Central memory CD8-positive, alpha-beta T cell (primary cell): ENCODE results near the gene CASKIN1.
A peak's percentile ranks its signal among the peaks of the same experiment; 100 is the strongest.

Experiments used
- ATAC-seq: fragments of 150-1000 bp; cut with Tn5 transposase; replicated peaks from 2 replicates; pipeline ENCODE4 v1.10.0; 2022; ENCODE audit warnings: mild to moderate bottlenecking, moderate FRiP score, moderate number of reproducible peaks; ENCODE audit not compliant: poor library complexity, severe bottlenecking; ENCODE audit errors: extremely low read depth
- DNase-seq, 2 donors: peaks; one replicate each; pipeline ENCODE4 v3.0.0; 2021; ENCODE audit warnings: low spot score in 2 of 2
- H3K27ac Mint-ChIP-seq: one replicate; pipeline ENCODE4 v1.8.0; 2022; ENCODE audit warnings: low read depth, mild to moderate bottlenecking, moderate library complexity, mixed read lengths
- H3K27me3 Mint-ChIP-seq: one replicate; pipeline ENCODE4 v1.8.0; 2022; ENCODE audit warnings: mixed read lengths
- H3K36me3 Mint-ChIP-seq: one replicate; pipeline ENCODE4 v1.8.0; 2022; ENCODE audit warnings: mild to moderate bottlenecking, moderate library complexity, mixed read lengths; ENCODE audit not compliant: insufficient read depth
- H3K4me1 Mint-ChIP-seq: one replicate; pipeline ENCODE4 v1.8.0; 2022; ENCODE audit warnings: mixed read lengths
- H3K4me3 Mint-ChIP-seq: one replicate; pipeline ENCODE4 v1.8.0; 2022; ENCODE audit warnings: mild to moderate bottlenecking, moderate library complexity, mixed read lengths
- H3K9me3 Mint-ChIP-seq: one replicate; pipeline ENCODE4 v1.8.0; 2022; ENCODE audit warnings: mixed read lengths

Gene CASKIN1

GRCh38 chr16:2236337-2237101, 40.1 kb upstream of the CASKIN1 start, which contains the start of gene DNASE1L2:
DNASE1L2 (plus strand) TSS chr16:2236444; CDS start chr16:2236817, 373 bp downstream.
- no peak for ATAC-seq
- H3K27me3 Mint-ChIP-seq, result no peaks in the 10 kb centered on the region
- DNase-seq, result no peak
- H3K27ac Mint-ChIP-seq, result no peak within 1 kb of the TSS
- no peaks in the 10 kb centered on the region for H3K4me1 Mint-ChIP-seq
- peaks cover 7% of the 10 kb centered on the region for H3K36me3 Mint-ChIP-seq
- no peaks in the 10 kb centered on the region for H3K9me3 Mint-ChIP-seq
- no peak within 1 kb of the TSS for H3K4me3 Mint-ChIP-seq

- H3K27me3 Mint-ChIP-seq, result no peaks in the 10 kb centered on the region
- no peak overlapping the region for H3K4me3 Mint-ChIP-seq
- ATAC-seq, result no peak
- no peak overlapping the region for H3K27ac Mint-ChIP-seq
- no peaks in the 10 kb centered on the region for H3K4me1 Mint-ChIP-seq
- DNase-seq, result no peak
- peaks cover 7% of the 10 kb centered on the region for H3K36me3 Mint-ChIP-seq
- H3K9me3 Mint-ChIP-seq, result no peaks in the 10 kb centered on the region
Measured at GRCh38 chr16:2235695-2236336, 39.4 kb upstream of the CASKIN1 start.

DNA sequence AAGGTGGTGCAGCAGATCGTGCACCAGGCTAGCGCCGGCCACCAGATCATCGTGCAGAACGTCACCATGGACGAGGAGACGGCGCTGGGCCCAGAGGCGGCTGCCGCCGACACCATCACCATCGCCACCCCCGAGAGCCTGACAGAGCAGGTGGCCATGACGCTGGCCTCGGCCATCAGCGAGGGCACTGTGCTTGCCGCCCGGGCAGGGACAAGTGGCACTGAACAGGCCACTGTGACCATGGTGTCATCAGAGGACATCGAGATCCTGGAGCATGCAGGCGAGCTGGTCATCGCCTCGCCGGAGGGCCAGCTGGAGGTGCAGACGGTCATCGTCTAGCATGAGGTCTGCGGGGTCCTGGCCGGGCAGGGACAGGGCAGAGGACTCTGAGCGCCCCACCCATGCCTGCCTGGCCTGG, 38.8 kb upstream of the CASKIN1 start:
- Mint-ChIP-seq H3K4me1 (no peaks in the 10 kb centered on the region), H3K4me3 (no peak overlapping the region), H3K27ac (no peak overlapping the region), H3K9me3 (no peaks in the 10 kb centered on the region), H3K27me3 (no peaks in the 10 kb centered on the region), H3K36me3 (peaks cover 8% of the 10 kb centered on the region)
- ATAC-seq (no peak), DNase-seq (no peak)

- Mint-ChIP-seq H3K4me1 (no peaks in the 10 kb centered on the region), H3K4me3 (no peak overlapping the region), H3K27me3 (no peaks in the 10 kb centered on the region), H3K9me3 (no peaks in the 10 kb centered on the region), H3K36me3 (peaks cover 8% of the 10 kb centered on the region), H3K27ac (no peak overlapping the region)
- ATAC-seq (no peak), DNase-seq (no peak)
Measured at GRCh38 chr16:2234813-2235170, 38.4 kb upstream of the CASKIN1 start.

- H3K36me3 Mint-ChIP-seq, result peaks cover 7% of the 10 kb centered on the region
- H3K9me3 Mint-ChIP-seq, result no peaks in the 10 kb centered on the region
- DNase-seq, result no peak
- no peak for ATAC-seq
- H3K27ac Mint-ChIP-seq, result no peak overlapping the region
- no peaks in the 10 kb centered on the region for H3K27me3 Mint-ChIP-seq
- H3K4me3 Mint-ChIP-seq, result no peak overlapping the region
- no peaks in the 10 kb centered on the region for H3K4me1 Mint-ChIP-seq
Measured at GRCh38 chr16:2233872-2234812, 37.7 kb upstream of the CASKIN1 start.

- Mint-ChIP-seq H3K27ac (no peak overlapping the region), H3K9me3 (no peaks in the 10 kb centered on the region), H3K4me3 (no peak overlapping the region), H3K36me3 (peaks cover 7% of the 10 kb centered on the region), H3K4me1 (no peaks in the 10 kb centered on the region), H3K27me3 (no peaks in the 10 kb centered on the region)
- DNase-seq (no peak), ATAC-seq (no peak)
Measured at GRCh38 chr16:2233046-2233775, 36.8 kb upstream of the CASKIN1 start.

DNA sequence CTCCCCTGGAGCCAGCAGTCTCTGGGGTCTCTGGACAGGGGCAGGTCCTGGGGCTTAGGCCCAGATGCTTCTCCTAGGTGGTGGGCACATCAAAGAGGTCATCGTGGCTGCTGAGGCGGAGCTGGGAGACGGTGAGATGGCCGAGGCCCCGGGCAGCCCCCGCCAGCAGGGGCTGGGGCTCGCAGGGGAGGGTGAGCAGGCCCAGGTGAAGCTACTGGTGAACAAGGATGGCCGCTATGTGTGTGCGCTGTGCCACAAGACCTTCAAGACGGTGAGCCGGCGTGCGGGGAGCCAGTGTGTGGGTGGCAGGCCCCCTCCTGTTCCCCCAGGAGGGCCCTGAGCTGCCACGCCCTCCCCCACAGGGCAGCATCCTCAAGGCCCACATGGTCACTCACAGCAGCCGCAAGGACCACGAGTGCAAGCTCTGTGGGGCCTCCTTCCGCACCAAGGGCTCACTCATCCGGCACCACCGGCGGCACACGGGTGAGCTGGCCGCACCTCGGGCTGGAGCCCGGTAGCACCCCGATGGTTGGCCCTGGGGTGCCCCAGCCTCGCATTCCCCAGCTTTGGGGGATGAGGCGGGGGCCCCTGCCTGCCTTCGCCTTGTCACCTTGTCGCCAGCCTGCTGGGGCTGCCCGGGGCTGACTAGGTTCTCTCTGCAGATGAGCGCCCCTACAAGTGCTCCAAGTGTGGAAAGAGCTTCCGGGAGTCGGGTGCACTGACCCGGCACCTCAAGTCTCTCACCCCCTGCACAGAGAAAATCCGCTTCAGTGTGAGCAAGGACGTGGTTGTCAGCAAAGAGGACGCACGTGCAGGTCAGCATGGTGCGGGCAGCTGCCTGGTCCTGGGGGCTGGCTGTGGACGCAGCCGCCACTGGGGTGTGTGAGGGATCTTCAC, 35.9 kb upstream of the CASKIN1 start:
- no peak for ATAC-seq
- no peaks in the 10 kb centered on the region for H3K4me1 Mint-ChIP-seq
- H3K27me3 Mint-ChIP-seq, result no peaks in the 10 kb centered on the region
- DNase-seq, result no peak
- no peak overlapping the region for H3K27ac Mint-ChIP-seq
- H3K36me3 Mint-ChIP-seq, result peaks cover 7% of the 10 kb centered on the region
- H3K9me3 Mint-ChIP-seq, result no peaks in the 10 kb centered on the region
- H3K4me3 Mint-ChIP-seq, result no peak overlapping the region

- Mint-ChIP-seq H3K4me1 (peaks cover 4% of the 10 kb centered on the region), H3K27ac (peak overlapping the region; percentile 29), H3K36me3 (peaks cover 7% of the 10 kb centered on the region), H3K27me3 (no peaks in the 10 kb centered on the region), H3K4me3 (no peak overlapping the region), H3K9me3 (no peaks in the 10 kb centered on the region)
- DNase-seq (no peak), ATAC-seq (no peak)
Measured at GRCh38 chr16:2231016-2231931, 34.9 kb upstream of the CASKIN1 start.

GRCh38 chr16:2230376-2230775, 34.0 kb upstream of the CASKIN1 start:
- Mint-ChIP-seq H3K36me3 (peaks cover 7% of the 10 kb centered on the region), H3K4me1 (peaks cover 8% of the 10 kb centered on the region), H3K27ac (peak overlapping the region; percentile 29), H3K27me3 (no peaks in the 10 kb centered on the region), H3K9me3 (no peaks in the 10 kb centered on the region), H3K4me3 (no peak overlapping the region)
- DNase-seq (no peak), ATAC-seq (no peak)

DNA sequence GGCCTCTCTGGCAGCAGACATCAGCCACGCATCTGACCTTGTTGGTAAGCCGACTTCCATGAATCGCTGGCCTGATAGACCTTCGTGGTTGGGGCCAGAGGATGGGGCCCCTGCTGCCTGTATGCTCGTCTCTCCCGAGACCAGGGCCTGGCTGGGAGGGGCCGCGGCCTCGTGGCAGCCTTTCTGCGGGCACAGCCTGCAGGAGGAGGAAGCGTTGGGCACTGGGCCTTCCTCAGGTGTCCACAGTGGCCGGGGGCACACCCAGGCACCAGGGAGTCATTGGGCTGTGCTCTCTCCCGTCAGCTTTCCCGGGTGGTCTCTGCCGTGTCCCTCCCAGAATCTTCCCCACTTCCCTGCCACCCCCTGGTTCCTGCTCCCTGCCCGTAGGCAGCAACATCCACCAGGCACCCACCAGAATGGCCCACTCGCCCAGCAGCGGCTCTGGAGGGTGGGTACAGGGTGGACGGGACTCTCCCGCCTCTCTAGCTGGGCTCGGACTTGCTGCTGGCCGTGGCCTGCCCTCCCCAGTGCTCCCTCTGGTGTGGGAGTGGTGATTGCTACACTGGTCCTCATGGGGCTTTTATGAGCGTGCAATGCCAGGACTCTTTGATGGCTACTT, 33.3 kb upstream of the CASKIN1 start:
- no peak for ATAC-seq
- peak overlapping the region; percentile 29 for H3K27ac Mint-ChIP-seq
- no peaks in the 10 kb centered on the region for H3K9me3 Mint-ChIP-seq

More for the DNA sequence above, 33.3 kb upstream of the CASKIN1 start:
- peaks cover 8% of the 10 kb centered on the region for H3K4me1 Mint-ChIP-seq
- DNase-seq, result no peak
- no peak overlapping the region for H3K4me3 Mint-ChIP-seq
- H3K36me3 Mint-ChIP-seq, result peaks cover 7% of the 10 kb centered on the region
- no peaks in the 10 kb centered on the region for H3K27me3 Mint-ChIP-seq
